Central memory CD4-positive, alpha-beta T cell (primary cell): Measurements from ENCODE around the gene GALK1.
"Not testable (repeated sequence)": the region's sequence is repeated elsewhere in the genome, so short reads cannot be mapped to it uniquely, and the experiment has no call there.

ENCODE experiments used
- DNase-seq: peaks from one replicate; pipeline ENCODE4 v3.0.0; 2022

The GALK1 gene

GRCh38 chr17:75763613-75764416 lies 1.2 kb downstream of the GALK1 start:
- DNase-seq = no peak

DNA sequence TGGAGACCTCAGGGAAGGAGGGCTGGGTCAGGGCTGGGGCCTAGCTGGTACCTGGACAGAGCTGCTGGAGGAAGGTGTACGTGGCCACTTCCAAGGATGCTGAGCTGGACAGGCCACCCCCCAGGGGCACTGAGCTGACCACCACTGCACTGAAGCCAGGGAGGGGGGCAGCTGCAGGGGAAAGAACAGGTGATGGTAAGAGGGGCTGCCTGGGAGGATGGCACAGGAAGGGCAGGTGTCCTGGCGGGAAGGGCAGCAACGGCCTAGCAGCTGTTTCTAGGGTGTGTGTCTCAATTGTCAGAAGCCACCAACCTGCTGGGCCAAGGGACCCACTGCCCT lies 1.8 kb downstream of the GALK1 start:
- no peak for DNase-seq

GRCh38 chr17:75762513-75763268 lies 2.3 kb downstream of the GALK1 start:
- no peak for DNase-seq

GRCh38 chr17:75759978-75760640 lies 4.9 kb downstream of the GALK1 start:
- DNase-seq = not testable (repeated sequence)

DNA sequence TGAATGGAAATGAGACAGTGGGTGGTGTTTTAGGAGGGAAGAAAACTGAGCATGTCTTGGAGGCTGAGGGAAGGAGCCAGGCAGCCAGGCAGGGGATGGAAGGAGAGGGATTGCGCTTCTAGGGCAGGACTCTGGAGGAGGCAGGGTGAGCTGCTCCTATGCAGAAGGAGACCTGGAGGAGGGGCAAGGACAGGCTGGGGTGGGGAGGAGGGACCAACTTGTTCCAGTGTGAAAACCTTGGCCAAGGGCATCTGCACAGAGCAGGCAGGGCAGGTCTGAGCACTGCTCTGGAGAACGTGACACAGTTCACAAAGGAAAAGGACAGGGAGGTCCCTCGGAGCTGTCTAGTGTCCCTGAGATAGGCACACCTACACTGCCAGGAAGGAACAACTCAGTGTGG lies 5.5 kb downstream of the GALK1 start:
- DNase-seq = no peak

- no peak for DNase-seq
Observed at GRCh38 chr17:75758131-75758905, 6.7 kb downstream of the GALK1 start.

- no peak for DNase-seq
Observed at GRCh38 chr17:75757086-75757681, 7.8 kb downstream of the GALK1 start.

DNA sequence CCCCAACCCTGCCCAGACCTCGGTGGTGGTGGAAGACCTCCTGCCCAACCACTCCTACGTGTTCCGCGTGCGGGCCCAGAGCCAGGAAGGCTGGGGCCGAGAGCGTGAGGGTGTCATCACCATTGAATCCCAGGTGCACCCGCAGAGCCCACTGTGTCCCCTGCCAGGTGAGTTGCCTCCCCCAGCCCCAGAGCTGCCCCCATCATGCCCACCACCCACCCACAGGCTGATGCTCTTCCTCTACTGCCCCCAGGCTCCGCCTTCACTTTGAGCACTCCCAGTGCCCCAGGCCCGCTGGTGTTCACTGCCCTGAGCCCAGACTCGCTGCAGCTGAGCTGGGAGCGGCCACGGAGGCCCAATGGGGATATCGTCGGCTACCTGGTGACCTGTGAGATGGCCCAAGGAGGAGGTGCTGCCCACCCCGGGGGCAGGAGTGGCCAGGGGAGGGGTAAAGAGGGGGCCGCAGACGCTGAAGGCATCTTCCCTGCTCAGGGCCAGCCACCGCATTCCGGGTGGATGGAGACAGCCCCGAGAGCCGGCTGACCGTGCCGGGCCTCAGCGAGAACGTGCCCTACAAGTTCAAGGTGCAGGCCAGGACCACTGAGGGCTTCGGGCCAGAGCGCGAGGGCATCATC lies 8.4 kb downstream of the GALK1 start:
- DNase-seq = no peak

GRCh38 chr17:75755990-75756389 lies 9.0 kb downstream of the GALK1 start:
- DNase-seq = no peak

GRCh38 chr17:75755205-75755901 lies 9.6 kb downstream of the GALK1 start:
- no peak for DNase-seq

- DNase-seq = no peak
Observed at GRCh38 chr17:75754378-75755204, 10.4 kb downstream of the GALK1 start.

DNA sequence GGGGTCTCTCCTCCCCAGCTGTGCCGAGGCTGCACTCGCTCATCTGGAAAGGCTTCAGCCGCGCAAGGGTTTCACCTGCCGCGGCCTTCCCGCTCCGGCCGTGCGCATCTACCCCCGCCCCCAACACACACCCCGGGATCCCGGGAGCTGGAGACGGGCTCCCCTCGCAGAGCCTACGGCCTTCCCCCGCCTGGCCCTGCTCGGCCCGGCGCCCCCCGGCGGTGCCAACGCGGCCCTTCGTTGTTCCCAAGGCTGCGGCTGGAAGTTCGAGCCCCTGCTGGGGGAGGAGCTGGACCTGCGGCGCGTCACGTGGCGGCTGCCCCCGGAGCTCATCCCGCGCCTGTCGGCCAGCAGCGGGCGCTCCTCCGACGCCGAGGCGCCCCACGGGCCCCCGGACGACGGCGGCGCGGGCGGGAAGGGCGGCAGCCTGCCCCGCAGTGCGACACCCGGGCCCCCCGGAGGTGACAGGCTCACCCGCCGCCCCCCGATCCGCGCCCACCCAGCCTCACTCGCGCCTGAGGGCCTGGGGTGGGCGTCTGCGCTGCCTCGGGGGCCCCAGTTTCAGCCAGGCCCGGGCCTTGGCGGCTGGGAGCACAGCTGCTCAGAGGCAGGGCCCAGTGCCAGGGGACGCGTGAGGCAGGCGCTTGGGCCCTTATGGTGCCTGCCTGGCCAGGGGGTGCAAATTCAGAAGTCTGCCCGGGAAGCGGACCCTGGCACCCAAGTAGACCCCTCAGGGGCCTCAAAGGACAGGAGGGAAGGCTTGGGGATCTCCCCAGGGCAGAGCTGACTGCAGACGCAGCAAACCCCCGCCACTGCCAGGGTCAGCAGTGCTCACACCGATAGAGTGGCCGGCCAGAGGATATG lies 11.2 kb downstream of the GALK1 start:
- DNase-seq = peak; percentile 65

- DNase-seq = no peak
Observed at GRCh38 chr17:75752802-75753513, 12.0 kb downstream of the GALK1 start.

- DNase-seq = no peak
Observed at GRCh38 chr17:75752405-75752709, 12.6 kb downstream of the GALK1 start.

GRCh38 chr17:75751676-75752404 lies 13.2 kb downstream of the GALK1 start:
- DNase-seq = no peak

DNA sequence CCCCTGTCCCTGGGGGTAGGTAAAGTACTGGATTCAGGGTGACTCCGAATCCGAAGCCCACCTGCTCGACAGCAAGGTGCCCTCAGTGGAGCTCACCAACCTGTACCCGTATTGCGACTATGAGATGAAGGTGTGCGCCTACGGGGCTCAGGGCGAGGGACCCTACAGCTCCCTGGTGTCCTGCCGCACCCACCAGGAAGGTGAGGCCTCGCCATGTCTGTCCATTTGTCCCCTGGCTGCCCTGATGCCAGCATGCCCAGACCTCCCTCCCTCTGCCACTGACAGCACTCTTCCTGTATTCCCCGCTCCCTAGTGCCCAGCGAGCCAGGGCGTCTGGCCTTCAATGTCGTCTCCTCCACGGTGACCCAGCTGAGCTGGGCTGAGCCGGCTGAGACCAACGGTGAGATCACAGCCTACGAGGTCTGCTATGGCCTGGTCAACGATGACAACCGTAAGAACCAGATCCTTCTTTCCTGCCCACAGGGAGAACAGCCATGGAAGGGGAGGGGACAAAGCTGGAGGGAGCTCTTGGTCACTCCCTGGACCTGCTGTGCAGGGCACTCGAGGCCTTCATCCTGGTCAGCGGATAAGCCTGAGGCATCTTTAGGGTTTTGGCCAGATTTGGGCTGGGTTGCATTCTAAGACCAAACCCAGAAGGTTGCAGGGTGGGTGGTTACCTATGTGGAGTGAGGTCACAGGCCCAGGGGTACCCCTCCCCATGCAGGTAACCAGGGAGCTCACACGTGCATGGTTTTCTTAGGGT lies 14.2 kb downstream of the GALK1 start:
- no peak for DNase-seq
